HepG2 (cell line): ENCODE results near the gene GDPGP1. TPM values are rescaled to one million over a fixed set of nuclear protein-coding genes. Genes with fewer than 3 reads are reported as not detected.

ENCODE experiments used
- AGO1 ChIP-seq: fragments of 200-400 bp; formaldehyde crosslinking; IDR thresholded peaks from 2 replicates; pipeline ENCODE4 v1.6.1; 2017; ENCODE audit warnings: mild to moderate bottlenecking, low read depth, low read length, moderate library complexity; ENCODE audit not compliant: poor library complexity, severe bottlenecking
- ESRRA ChIP-seq: sonication (generic); formaldehyde crosslinking; IDR thresholded peaks from 2 replicates; pipeline ENCODE4 v1.5.1; 2020; ENCODE audit warnings: mild to moderate bottlenecking, low read depth, missing genetic modification reagents
- FOXO1 ChIP-seq: sonication (generic); formaldehyde crosslinking; IDR thresholded peaks from 2 replicates; pipeline ENCODE4 v1.4.0; 2020; ENCODE audit warnings: missing genetic modification reagents
- HNF4A ChIP-seq: sonication (generic); formaldehyde crosslinking; IDR thresholded peaks from 2 replicates; pipeline ENCODE4 v1.4.0; 2020; ENCODE audit warnings: missing genetic modification reagents
- HNF4G ChIP-seq, 2 experiments: sonication (generic) in 1 of 2; formaldehyde crosslinking in 1 of 2; IDR thresholded peaks; 2 replicates each; pipeline versions ENCODE4 v1.4.0 to v1.6.1; 2011 to 2020; ENCODE audit warnings: borderline replicate concordance in 2 of 2, low read depth in 2 of 2, mild to moderate bottlenecking in 2 of 2, low read length in 1 of 2, missing genetic modification reagents in 1 of 2, moderate library complexity in 1 of 2
- JUND ChIP-seq: sonication (generic); formaldehyde crosslinking; IDR thresholded peaks from 2 replicates; pipeline ENCODE4 v1.8.0; 2022; ENCODE audit warnings: mild to moderate bottlenecking, missing genetic modification reagents
- KAT8 ChIP-seq: IDR thresholded peaks from 2 replicates; pipeline ENCODE4 v1.6.1; 2016; ENCODE audit warnings: missing genetic modification reagents, missing compliant biosample characterization
- NFATC3 ChIP-seq: sonication (generic); formaldehyde crosslinking; IDR thresholded peaks from 2 replicates; pipeline ENCODE4 v1.5.1; 2020; ENCODE audit warnings: mild to moderate bottlenecking, missing genetic modification reagents
- POLR2AphosphoS5 ChIP-seq: IDR thresholded peaks from 2 replicates; pipeline ENCODE4 v1.6.1; 2012; ENCODE audit warnings: low read depth, low read length
- SP2 ChIP-seq: sonication (generic); formaldehyde crosslinking; IDR thresholded peaks from 2 replicates; pipeline ENCODE4 v1.5.1; 2020; ENCODE audit warnings: mild to moderate bottlenecking, missing genetic modification reagents
- YEATS4 ChIP-seq: sonication (generic); formaldehyde crosslinking; IDR thresholded peaks from 2 replicates; pipeline ENCODE4 v1.4.0; 2020; ENCODE audit warnings: missing genetic modification reagents, borderline replicate concordance
- ZNF350 ChIP-seq: sonication (generic); formaldehyde crosslinking; IDR thresholded peaks from 2 replicates; pipeline ENCODE4 v1.4.0; 2020; ENCODE audit warnings: mild to moderate bottlenecking, low read depth, missing genetic modification reagents, borderline replicate concordance
- ZNF460 ChIP-seq: sonication (generic); formaldehyde crosslinking; IDR thresholded peaks from 2 replicates; pipeline ENCODE4 v1.5.1; 2020; ENCODE audit warnings: missing genetic modification reagents, mild to moderate bottlenecking, borderline replicate concordance
- ZNF766 ChIP-seq: sonication (generic); formaldehyde crosslinking; IDR thresholded peaks from 2 replicates; pipeline ENCODE4 v1.5.0; 2020; ENCODE audit warnings: missing genetic modification reagents, borderline replicate concordance
- polyA plus RNA-seq, 8 experiments: library from polyadenylated mRNA; depleted of rRNA in 3 of 8; stranded (reverse) in 7 of 8; unstranded in 1 of 8; fragments of >200 nt; fragmentation: Illumina TruSeq in 4 of 8; extraction: Trizol in 4 of 8; gene quantifications; 2 replicates each; pipeline versions ENCODE4 v1.2.1 to v1.2.3, GENCODE V29; 2011 to 2016; ENCODE audit warnings: low read depth in 4 of 8, missing spikeins in 1 of 8, mixed read lengths in 1 of 8; ENCODE audit not compliant: insufficient read depth in 1 of 8
- total RNA-seq, 5 experiments: library from RNA; depleted of rRNA; stranded (reverse); fragments of >200 nt; fragmentation: Illumina TruSeq; extraction: Trizol; gene quantifications; 2 replicates each; pipeline ENCODE4 v1.2.3, GENCODE V29; 2016; ENCODE audit warnings: low read depth in 1 of 5
- TF ChIP-seq, protein P1 (sequence below): sonication (generic); formaldehyde crosslinking; IDR thresholded peaks from 2 replicates; pipeline ENCODE4 v1.5.1; 2020; ENCODE audit warnings: mild to moderate bottlenecking, missing genetic modification reagents, borderline replicate concordance
- TF ChIP-seq, protein P2 (sequence below): sonication (generic); formaldehyde crosslinking; IDR thresholded peaks from 2 replicates; pipeline ENCODE4 v1.5.0; 2020; ENCODE audit warnings: mild to moderate bottlenecking, missing genetic modification reagents, borderline replicate concordance

The GDPGP1 gene
- total and polyA plus RNA-seq, 2 of the 13 experiments (the other 11 are each of a cell fraction or from before 2014, with no cell fraction given) = 1.5 to 4.3 TPM

DNA sequence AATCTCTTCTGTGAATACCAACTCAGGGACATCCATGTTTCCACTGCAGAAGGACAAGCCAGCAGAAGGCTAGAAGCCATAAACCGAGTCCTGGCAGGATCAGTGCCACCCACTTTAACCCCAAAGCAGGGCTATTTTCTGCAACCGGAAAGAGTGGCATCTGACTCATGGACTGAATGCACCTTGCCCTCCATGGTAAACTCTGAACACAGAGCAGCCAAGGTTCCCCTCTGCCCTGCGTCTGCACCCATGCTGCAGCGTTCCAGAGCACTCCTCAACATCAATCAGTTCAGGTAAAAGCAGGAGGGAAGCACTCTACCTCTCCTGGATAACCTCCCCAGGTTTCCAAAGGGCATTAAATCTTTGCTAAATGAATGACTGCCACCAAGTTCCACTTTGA lies 30.7 kb downstream of the GDPGP1 start (continued):
- TF ChIP-seq, protein P1, sequence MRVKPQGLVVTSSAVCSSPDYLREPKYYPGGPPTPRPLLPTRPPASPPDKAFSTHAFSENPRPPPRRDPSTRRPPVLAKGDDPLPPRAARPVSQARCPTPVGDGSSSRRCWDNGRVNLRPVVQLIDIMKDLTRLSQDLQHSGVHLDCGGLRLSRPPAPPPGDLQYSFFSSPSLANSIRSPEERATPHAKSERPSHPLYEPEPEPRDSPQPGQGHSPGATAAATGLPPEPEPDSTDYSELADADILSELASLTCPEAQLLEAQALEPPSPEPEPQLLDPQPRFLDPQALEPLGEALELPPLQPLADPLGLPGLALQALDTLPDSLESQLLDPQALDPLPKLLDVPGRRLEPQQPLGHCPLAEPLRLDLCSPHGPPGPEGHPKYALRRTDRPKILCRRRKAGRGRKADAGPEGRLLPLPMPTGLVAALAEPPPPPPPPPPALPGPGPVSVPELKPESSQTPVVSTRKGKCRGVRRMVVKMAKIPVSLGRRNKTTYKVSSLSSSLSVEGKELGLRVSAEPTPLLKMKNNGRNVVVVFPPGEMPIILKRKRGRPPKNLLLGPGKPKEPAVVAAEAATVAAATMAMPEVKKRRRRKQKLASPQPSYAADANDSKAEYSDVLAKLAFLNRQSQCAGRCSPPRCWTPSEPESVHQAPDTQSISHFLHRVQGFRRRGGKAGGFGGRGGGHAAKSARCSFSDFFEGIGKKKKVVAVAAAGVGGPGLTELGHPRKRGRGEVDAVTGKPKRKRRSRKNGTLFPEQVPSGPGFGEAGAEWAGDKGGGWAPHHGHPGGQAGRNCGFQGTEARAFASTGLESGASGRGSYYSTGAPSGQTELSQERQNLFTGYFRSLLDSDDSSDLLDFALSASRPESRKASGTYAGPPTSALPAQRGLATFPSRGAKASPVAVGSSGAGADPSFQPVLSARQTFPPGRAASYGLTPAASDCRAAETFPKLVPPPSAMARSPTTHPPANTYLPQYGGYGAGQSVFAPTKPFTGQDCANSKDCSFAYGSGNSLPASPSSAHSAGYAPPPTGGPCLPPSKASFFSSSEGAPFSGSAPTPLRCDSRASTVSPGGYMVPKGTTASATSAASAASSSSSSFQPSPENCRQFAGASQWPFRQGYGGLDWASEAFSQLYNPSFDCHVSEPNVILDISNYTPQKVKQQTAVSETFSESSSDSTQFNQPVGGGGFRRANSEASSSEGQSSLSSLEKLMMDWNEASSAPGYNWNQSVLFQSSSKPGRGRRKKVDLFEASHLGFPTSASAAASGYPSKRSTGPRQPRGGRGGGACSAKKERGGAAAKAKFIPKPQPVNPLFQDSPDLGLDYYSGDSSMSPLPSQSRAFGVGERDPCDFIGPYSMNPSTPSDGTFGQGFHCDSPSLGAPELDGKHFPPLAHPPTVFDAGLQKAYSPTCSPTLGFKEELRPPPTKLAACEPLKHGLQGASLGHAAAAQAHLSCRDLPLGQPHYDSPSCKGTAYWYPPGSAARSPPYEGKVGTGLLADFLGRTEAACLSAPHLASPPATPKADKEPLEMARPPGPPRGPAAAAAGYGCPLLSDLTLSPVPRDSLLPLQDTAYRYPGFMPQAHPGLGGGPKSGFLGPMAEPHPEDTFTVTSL = peak; percentile 49; the same call in 1 of the 2 replicates
- TF ChIP-seq YEATS4 (CRISPR knock-in tag) (no peak), HNF4G (IDR thresholded peaks at IDR 0.05; ENCODE audit: borderline replicate concordance, low read depth, low read length) (peak; percentile 42; the same call in 1 of the 2 replicates), HNF4G (CRISPR knock-in tag; IDR thresholded peaks at IDR 0.05; ENCODE audit: borderline replicate concordance, low read depth) (no peak), HNF4A (peak; percentile 73), AGO1 (no peak), FOXO1 (CRISPR knock-in tag) (no peak), SP2 (CRISPR knock-in tag) (no peak), ESRRA (CRISPR knock-in tag) (peak; percentile 13; the same call in 1 of the 2 replicates), ZNF460 (CRISPR knock-in tag) (peak; percentile 6; the same call in 1 of the 2 replicates), ZNF350 (CRISPR knock-in tag) (no peak), POLR2AphosphoS5 (peak; percentile 43; the same call in 1 of the 2 replicates), ZNF766 (0 out of 2 replicates have a peak, but pooled peaks have one; percentile 3), JUND (CRISPR knock-in tag) (0 out of 2 replicates have a peak, but pooled peaks have one; percentile 38), KAT8 (no peak), NFATC3 (CRISPR knock-in tag) (no peak)
- TF ChIP-seq, protein P2, sequence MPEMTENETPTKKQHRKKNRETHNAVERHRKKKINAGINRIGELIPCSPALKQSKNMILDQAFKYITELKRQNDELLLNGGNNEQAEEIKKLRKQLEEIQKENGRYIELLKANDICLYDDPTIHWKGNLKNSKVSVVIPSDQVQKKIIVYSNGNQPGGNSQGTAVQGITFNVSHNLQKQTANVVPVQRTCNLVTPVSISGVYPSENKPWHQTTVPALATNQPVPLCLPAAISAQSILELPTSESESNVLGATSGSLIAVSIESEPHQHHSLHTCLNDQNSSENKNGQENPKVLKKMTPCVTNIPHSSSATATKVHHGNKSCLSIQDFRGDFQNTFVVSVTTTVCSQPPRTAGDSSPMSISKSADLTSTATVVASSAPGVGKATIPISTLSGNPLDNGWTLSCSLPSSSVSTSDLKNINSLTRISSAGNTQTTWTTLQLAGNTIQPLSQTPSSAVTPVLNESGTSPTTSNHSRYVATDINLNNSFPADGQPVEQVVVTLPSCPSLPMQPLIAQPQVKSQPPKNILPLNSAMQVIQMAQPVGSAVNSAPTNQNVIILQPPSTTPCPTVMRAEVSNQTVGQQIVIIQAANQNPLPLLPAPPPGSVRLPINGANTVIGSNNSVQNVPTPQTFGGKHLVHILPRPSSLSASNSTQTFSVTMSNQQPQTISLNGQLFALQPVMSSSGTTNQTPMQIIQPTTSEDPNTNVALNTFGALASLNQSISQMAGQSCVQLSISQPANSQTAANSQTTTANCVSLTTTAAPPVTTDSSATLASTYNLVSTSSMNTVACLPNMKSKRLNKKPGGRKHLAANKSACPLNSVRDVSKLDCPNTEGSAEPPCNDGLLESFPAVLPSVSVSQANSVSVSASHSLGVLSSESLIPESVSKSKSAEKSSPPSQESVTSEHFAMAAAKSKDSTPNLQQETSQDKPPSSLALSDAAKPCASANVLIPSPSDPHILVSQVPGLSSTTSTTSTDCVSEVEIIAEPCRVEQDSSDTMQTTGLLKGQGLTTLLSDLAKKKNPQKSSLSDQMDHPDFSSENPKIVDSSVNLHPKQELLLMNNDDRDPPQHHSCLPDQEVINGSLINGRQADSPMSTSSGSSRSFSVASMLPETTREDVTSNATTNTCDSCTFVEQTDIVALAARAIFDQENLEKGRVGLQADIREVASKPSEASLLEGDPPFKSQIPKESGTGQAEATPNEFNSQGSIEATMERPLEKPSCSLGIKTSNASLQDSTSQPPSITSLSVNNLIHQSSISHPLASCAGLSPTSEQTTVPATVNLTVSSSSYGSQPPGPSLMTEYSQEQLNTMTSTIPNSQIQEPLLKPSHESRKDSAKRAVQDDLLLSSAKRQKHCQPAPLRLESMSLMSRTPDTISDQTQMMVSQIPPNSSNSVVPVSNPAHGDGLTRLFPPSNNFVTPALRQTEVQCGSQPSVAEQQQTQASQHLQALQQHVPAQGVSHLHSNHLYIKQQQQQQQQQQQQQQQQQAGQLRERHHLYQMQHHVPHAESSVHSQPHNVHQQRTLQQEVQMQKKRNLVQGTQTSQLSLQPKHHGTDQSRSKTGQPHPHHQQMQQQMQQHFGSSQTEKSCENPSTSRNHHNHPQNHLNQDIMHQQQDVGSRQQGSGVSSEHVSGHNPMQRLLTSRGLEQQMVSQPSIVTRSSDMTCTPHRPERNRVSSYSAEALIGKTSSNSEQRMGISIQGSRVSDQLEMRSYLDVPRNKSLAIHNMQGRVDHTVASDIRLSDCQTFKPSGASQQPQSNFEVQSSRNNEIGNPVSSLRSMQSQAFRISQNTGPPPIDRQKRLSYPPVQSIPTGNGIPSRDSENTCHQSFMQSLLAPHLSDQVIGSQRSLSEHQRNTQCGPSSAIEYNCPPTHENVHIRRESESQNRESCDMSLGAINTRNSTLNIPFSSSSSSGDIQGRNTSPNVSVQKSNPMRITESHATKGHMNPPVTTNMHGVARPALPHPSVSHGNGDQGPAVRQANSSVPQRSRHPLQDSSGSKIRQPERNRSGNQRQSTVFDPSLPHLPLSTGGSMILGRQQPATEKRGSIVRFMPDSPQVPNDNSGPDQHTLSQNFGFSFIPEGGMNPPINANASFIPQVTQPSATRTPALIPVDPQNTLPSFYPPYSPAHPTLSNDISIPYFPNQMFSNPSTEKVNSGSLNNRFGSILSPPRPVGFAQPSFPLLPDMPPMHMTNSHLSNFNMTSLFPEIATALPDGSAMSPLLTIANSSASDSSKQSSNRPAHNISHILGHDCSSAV (CRISPR knock-in tag) = no peak
